ENCODE data around the gene CLDN34.

Gene CLDN34

DNA sequence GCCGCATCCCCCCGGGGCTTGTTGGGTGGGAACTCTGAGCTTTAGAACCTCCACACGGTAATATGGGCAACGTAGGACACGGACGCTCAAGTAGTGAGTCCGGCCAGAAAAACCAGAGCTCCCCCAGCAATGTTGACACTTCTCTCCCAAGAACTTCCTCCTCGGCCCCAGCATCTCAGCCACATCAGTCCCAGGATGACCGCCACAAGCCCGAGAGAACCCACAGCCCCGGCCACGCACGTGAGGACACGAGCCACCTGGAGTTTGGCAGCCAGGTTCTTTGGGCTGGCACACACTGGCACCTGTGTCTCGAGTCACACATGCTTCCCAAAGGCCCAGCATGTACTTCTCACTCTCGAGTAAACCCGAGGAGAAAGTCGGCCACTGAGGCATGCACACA lies 16.3 kb downstream of the CLDN34 start:
- DNase-seq, result no peak

DNA sequence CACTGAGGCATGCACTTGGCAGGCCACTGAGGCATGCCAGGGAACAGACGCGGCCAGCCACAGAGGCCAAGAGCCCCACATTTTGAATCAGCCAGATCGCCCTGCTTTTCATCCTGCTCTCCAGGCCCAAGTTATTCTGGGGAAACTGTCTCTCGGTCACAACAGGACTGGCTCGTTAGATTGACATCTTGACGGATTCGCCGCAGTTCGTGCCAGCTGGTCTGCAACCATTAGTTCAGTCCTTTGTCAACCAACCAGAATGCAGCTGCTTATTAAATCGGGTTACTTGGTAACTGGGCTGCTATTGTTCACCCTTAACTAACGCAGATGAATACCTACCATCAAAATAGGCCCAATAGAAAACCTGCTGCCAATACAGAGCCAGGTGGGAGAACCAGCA lies 16.7 kb downstream of the CLDN34 start:
- DNase-seq, result peak in 1 of 3 experiments; percentile 29

DNA sequence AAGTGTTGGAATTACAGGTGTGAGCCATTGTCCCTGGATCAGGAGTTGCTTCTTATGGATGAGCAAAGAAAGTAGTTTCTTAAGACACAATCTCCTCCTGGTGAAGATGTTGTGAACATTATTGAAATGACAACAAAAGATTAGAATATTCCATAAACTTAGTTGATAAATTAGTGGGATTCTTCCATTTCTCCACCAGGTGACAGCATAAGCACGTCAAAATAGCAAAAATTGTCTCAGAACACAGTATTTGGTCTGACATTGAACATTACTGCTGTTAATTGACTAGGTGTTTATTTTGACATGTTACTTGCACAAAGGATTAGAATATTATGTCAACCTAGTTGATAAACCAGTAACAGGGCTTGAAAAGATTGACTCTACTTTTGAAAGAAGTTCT lies 21.6 kb downstream of the CLDN34 start:
- peak in 1 of 3 experiments; percentile 57 for DNase-seq

DNA sequence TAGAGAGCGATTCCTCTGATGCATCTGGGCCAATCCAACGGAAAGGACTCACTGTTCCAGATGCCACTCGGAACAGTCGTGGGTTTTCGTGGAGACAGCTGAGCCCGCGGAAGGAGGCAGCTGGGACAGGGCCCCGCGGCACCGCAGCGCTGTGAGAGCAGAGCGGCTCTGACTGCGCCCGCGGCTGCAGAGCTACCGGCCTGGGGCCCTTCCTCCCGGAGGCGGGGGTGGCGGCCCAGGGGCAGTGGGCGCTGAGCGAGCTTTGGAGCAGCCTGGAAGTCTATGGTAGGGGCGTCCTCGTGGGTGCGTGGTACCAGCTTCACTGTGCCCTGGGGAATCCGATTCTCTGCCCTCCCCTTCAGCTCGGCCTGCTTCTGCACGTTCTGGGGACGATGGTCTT lies 24.9 kb downstream of the CLDN34 start:
- DNase-seq, result no peak

DNA sequence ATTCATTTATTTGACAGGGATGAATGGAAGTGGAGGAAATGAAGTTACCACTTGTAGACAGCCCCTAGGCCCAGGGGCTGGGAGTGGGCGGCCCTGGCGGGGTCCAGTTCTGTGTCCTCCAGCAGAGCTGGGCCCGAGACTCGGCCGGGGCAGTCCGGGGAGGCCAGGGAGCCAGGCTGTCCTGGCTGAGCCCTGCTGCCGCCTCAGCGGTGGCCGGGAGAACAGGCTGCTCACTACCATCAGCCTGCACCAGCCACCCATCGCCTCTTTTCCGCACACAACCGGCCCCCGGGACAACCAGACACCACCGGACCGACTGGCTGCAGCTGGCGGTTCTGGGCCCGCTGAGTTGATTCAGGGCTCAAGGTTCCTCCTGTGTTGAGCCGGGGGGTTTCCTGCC lies 25.6 kb downstream of the CLDN34 start:
- no peak for DNase-seq

DNA sequence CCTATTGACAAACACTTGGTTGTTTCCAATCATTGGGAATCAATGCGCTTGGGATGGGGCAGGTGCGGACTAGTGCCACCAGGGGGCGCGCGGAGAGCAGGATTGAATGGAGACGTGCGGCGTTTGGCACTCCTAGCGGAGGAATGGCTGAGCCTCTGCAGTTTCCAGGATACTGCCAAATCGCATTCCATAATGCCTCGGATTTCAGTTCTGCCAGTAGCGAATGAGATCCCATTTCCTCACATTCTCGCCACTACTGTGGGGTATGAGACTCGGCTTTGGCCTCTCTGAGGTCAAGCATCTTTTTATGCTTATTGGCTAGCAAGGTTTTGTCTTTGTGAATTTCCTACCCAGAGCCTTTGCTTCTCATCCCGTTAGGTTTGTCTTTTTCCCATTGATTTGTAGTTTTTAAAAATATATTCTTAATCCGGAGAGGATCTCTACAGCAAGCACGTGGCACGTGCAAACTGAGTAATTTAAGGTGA lies 28.7 kb downstream of the CLDN34 start:
- peak; percentile 52 to 83 (median 61) for DNase-seq

DNA sequence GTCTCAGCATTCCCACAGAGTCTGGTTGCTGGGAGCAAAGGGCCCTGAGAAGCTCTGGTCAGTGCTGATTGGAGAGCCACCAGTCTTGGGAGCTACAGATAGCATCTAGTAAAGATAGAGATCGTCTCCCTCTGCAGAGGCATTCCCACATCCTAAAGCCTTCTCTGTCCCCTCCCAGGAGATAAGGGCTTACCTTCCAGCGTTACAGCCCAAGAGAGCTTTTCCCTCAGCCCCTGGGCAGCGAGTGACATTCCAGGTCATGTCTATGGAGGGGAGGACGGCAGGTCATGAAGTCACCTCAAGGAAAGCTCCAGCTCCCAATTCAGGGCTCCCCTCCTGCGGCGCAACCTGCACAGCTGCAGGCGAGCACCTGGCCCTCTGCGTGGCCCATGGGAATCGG lies 29.9 kb downstream of the CLDN34 start:
- DNase-seq, result no peak

DNA sequence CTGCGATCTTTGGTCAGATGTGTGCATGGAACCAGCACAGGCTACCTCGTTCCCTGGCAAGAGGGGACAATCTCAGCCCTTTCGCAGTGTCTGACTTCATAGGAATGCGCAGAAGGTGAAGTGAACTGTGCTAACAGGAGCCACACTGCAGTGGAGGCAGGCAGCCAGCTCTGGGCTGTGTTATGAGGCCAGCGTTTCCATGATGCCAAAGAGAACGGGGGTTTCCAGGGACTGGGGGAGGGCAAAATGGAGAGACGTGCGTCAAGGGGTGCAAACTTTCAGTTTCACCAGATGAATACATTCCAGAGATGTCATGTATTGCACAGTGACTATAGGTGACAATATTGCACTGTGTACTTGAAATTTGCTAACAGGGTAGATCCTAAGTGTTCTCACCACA lies 30.4 kb downstream of the CLDN34 start:
- DNase-seq, result no peak

DNA sequence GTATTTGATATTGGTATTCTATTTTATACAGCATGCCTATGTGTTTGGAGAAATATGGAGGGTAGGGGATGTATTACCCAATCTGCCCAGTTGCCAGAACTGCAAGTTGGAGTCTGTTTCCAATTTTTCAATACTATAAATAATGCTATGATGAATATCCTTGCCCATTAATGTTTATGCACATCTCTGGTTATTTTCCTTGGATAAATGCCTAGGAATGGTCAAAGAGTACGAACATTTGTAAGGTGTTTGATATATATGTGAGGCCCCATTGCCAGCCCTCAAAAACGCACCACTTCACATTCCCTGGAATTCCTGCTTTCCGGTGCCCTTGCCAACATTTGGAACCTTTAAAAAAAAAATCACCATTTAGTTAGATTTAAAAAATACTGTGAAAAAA lies 34.3 kb downstream of the CLDN34 start:
- no peak for DNase-seq

DNA sequence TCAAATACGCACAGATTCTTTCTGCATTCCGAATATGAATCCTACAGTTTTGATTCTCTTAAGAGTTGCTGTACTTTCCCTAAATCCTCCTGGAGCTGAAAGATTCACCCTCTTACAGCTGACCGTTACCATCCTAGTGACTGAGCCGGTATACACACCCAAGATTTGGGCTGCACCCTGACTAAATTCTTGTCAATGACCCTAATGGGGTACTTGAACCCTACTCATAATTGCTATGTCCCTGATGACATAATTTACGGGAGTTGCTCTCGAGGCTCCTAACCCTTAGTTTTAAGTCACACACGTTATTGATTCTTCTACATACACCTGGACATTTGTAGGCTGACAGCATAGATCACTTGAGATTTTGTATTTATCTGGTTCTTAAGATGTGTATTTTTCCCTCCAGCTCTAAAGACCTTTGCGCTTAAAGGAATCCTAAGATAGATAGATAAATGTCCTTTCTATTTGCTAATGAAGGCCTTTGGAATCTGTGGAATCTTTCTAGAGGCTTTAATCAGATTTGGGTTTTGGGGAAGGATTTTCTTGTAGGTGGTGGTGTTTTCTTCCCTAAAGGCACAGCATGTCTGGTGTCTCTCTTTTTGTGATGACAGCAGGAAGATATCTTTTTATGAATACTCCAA lies 37.8 kb downstream of the CLDN34 start:
- peak in 1 of 3 experiments; percentile 40 for DNase-seq

DNA sequence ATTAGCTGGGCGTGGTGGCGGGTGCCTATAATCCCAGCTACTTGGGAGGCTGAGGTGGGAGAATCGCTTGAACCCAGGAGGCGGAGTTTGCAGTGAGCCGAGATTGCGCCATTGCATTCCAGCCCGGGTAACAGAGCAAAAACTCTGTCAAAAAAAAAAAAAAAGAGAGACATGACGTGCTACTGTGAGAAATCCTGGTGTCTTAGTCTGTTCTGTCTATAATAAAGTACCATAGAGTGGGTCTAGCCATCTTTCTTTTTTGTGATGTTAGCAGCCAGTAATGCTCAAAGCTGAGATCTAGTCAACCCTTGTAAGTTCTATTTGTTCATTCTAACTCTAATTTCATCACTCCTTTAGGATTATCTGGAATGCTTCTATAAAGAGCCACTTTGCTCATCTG lies 38.9 kb downstream of the CLDN34 start:
- DNase-seq, result no peak

DNA sequence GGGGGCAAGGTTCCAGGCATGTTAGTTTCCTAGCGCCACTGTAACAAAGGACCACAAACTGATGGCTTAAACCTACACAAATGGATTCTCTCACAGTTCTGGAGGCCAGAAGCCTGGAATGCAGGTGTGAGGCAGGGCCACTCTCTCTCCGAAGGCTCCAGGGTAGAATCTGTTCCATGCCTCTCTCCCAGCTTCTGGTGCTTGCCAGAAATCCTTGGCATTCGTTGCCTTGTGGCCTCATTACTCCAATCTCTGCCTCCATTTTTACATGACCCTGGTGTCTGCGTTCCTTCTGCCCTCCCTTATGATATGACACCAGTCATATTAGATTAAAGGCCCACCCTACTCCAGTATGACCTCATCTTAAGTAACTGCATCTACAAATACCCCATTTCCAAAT lies 39.6 kb downstream of the CLDN34 start:
- no peak for DNase-seq

DNA sequence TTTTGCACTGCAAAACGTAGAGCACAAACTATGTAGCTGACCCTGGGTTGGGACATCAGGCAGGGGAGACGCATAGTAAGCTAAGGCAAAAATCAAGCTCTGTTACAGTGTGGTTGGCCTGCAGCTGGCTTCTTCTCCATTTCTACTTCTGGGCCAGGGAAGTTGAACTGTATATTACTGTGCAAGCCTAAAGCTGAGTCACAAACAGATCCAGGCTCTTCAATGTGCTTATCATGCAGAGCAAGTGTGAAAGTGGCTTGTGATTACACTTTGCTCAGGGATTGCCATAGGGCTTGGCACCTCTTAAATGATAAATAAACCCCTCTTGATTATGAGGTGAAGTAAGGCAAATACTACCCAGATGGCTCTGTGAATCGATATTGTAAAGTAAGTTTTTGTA lies 40.5 kb downstream of the CLDN34 start:
- no peak for DNase-seq

DNA sequence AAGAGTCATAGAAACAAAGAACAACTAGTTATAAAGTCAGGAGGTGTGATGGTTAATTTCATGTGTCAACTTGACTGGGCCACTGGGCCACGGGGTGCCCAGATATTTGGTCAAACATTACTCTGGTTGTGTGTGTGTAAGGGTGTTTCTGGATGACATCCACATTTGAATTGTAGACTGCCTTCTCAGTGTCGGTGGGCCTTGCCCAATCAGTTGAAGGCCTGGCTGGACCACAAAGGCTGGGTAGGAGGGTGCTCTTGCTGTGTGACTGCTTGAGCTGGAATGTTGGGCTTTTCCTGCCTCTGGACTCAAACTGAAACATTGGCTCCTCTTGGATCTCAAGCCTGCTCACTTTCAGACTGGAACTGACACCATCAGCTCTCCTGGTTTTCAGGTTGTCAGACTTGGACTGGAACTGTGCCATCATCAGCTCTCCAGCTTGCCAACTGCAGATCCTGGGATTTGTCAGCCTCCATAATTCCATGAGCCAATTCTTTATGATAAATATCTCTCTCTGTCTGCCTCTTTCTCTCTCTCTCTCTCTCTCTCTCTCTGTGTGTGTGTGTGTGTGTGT lies 41.4 kb downstream of the CLDN34 start:
- no peak for DNase-seq

DNA sequence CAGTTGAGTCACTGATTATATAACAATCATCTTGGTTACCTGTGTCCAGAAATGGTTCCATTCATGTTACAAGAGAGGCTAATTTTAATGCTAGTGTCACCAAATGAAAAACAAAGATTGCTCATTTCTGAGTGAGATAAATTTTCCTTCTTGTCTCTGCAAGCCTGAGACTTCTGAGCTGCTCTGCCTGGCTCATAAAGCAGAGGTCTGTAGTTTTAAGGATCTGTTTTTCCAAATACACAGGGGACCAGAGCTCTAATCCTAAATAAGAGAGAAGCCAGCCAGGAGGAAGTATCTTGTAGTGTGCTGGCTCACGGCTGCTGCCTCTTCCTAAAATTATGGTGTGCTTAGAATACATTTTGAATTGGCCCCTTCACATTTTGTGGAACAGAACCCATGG lies 42.6 kb downstream of the CLDN34 start:
- no peak for DNase-seq

DNA sequence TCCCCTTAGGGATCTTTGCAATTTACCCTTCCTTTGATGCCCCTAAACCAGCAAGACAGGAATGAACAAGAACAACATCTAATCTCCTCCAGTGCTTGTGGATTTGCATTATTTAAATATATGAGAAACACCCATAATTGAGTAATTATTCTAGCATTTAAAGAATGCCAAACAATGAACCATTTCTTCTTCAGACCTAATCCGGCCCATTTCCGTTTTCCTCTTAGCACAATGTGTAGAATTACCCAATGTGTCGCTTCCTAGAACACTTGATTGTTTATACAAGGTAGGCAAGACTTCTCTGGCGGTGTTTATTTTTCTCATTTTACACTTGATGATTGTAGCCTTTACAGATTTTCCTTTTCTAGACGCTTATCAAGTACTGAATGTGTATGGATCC lies 43.5 kb downstream of the CLDN34 start:
- DNase-seq, result peak in 1 of 3 experiments; percentile 27

DNA sequence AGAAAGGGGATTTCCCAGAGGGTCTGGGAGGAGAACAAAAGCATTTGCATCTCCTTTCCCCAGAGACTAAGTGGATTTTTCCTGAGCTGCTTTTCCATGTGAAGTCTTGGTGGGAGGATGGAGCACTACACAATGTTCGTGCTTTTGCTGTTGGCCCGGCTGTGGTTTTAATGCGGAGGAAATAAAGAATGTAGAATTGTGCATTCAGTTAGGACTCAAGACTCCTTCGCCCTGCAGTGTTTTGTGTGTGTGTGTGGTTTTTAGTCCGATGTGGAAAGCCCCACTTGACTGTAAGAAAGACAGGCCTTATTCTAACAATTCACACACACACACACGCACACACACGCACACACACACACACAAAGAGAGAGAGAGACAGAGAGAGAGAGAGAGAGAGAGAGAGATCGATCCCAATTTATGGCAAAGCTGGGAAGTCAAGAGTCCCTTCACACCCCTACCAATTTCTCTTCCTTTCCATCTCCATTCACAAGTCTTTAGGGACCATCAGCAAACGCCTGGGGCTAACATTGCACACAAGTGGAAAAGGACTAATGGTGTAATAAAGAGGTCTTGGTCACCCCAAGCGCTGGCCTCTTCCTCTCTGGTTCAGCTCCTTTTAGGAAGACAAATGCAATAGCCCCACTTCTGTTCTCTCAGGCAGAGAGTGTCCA lies 44.2 kb downstream of the CLDN34 start:
- DNase-seq, result peak in 1 of 3 experiments; percentile 17

DNA sequence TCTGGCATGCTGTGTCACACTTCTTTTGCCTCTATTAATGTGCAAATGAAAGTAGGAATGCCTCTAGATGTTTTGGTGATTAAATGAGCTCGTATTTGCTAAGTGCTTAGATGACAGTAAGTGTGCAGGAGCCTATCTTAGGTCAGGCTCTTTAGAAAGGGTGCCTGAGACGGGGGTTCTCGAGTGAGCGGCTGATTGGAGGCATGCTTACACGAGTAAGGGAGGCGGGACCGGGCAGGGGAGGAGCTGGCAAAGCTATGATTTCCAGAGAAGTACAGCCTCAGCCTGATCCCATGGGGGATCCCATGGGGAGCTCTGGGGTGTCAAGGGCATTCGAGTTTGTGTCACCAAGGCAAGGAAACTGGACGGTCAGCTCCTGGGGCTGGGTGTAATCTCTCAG lies 44.8 kb downstream of the CLDN34 start:
- DNase-seq, result no peak

DNA sequence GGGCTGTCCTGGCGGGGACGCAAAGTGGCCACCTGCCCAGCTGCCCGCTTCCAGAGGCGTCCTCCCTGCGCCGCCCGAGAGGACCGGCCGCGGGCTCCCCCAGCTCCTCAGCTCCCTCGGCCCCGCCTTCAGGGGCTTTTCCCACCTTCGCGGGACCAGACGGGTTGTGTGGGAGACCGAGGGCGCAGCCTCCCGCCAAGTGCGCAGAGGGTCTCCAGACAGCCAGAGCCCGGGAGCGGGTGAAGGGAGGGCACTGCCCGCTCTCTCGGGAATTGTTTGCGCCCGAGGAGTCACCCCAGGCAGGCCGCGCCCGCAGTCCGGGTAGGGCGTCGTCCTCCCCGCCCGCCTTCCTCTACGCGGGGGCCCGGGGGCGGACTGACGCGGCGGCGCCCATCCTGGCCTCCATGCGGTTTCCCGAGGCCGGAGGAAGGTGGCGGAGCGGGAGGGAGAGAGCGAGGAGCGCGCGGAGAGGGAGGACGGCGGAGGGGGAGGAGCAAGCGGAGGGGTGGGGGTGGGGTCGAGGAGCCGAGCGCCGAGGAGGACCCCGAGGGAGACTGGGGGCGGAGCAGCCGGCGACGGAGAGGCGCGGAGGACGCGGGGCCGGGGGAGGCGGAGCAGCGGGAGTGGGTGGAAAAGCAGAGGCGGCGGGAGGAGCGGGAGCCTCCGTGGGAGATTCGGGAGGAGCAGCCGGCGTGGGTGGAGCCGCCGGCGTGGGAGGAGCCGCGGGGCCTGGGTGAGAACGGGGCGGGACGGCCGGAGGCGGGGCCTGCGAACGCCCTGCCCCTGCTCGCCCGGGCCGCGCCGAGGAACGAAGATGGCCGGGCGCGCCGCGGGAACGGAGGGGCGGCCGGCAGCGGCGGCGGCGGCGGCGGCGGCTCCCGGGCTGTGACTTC lies 47.5 kb downstream of the CLDN34 start:
- DNase-seq, result peak; percentile 33 to 92 (median 90)

DNA sequence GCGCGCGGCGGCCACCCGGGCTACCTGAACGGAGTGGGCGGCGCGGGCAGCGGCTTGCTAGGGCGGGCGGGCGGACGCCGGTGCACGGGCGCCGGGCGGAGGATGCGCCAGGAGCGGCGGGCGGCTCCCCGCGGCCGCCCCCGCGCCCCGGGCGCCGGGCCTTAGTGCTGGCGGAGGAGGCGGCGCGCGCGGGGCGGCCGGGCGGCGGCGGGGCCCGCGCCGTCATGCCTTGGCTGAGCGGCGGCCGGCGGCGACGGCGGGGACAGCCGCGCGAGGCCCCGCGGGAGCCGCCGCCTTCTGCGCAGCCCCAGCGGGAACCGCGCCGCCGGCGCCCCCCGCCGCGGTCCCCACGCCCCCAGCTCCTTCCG lies 48.2 kb downstream of the CLDN34 start:
- DNase-seq, result no peak

DNA sequence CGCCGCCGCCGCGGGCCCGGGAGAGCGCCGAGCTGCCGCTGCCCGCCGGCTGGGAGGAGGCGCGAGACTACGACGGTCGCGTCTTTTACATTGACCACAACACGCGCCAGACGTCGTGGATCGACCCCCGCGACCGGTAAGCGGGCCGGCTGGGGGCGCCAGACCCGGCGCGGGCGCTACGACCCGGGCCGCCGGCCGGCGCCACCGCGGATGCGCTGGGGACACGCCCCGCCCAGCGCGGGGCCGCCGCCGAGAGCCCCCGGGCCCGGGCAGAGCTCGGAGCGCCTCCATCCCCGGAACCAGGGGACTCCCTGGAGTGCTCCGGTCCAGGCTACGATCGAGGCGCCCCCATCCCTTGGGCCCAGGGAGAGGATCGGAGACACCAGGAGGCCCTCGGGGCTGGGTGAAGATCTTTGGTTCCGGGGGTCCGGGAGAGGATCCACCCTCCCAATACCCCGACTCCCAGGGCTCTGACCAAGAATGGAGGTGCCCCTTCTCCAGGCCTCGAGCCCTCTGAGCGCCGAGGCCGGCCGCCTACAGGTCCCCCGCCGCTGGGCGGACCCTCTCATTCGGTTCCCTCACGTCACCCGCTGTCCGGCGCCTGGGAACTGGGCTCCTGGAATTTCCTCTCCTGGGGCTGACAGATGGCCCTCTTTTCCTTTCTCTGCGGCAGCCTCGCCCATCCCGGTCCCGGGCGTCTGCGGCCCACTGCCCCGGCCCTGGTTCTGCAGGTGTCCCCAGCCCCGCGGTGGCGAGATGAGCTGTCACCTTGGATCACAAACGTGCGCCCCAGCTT lies 48.8 kb downstream of the CLDN34 start:
- DNase-seq, result peak in 2 of 3 experiments; percentile 63 to 76

DNA sequence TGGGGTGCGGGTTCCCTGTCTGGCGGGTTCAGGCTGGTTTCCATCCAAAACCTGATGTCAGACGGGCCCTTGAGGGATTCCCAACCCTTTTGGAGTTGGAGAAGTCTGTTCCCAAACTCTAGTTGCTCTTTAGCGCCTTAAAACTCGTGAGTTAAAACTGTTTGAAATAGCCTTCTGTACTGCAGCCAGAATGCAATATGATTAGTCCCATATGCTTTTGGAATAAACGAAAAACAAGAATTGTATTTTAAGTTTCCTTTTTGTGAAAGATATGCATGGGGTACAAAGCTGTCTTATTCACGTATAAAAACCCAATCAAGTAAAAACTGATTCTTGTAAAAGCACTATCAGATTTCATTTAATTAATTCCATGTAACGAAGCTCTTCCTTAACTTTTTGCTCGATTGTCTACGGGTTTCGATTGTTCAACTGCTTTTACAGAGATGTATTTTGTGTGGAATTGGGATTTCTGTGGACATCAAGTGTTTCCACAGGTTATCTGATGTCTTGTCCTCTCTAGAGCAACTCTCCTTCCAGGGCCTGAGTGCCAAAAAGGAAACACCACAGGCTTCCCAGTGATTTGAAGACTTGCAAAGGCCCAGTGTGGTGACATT lies 49.5 kb downstream of the CLDN34 start:
- peak in 1 of 3 experiments; percentile 43 for DNase-seq

Data from NCI-H1417 (cell line).